ENCODE results near the gene NMB.

The NMB gene

DNA sequence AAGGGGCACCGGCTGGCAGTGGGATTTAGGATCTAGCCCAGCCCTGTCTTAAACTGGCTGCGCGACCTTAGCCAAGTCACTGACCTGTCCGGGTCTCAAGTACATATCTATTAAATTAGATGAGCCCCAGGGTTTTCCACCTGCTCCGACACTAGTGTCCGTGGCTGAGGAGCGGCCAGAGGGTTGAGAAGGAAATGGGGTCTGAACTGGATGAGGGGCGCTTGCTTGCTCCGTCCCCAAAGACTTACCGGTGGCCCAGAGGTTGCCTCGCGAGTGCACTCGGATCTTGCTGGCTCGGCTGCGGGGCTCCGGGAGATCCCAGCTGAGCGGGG is 285 bp downstream of the NMB start:
- TF ChIP-seq, protein P1, sequence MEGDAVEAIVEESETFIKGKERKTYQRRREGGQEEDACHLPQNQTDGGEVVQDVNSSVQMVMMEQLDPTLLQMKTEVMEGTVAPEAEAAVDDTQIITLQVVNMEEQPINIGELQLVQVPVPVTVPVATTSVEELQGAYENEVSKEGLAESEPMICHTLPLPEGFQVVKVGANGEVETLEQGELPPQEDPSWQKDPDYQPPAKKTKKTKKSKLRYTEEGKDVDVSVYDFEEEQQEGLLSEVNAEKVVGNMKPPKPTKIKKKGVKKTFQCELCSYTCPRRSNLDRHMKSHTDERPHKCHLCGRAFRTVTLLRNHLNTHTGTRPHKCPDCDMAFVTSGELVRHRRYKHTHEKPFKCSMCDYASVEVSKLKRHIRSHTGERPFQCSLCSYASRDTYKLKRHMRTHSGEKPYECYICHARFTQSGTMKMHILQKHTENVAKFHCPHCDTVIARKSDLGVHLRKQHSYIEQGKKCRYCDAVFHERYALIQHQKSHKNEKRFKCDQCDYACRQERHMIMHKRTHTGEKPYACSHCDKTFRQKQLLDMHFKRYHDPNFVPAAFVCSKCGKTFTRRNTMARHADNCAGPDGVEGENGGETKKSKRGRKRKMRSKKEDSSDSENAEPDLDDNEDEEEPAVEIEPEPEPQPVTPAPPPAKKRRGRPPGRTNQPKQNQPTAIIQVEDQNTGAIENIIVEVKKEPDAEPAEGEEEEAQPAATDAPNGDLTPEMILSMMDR (IDR thresholded peaks at IDR 0.05; ENCODE audit: low read depth, low read length), result no peak
- no peak for DNase-seq (ENCODE audit: low read depth in 2 of 2)
- peak overlapping the region; percentile 40 to 54 for H3K4me3 ChIP-seq (replicated peaks in 1 of 2; ENCODE audit: low read depth in 2 of 2, low read length in 2 of 2)

DNA sequence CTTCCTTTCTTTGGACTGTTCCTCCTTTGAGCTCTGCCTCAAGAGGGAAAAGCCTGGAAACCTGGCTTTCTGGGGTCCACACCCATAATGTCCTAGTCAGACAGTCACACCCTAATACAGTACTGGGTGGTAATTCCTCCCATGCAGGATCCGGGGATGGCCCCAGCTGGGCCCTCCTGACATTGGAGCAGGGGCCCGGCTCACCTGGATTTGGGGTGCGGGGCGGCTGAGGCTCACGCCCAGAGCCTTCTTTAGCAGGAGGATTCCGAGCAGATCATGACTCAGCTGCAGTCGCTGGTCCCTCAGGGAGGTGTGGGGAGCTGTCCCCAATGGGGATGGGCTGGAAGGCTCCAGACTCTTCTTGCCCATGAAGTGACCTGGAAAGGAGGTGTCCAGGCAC is 1.0 kb downstream of the NMB start:
- H3K4me3 ChIP-seq (replicated peaks in 1 of 2; ENCODE audit: low read depth in 2 of 2, low read length in 2 of 2), result no peak overlapping the region
- DNase-seq (ENCODE audit: low read depth in 2 of 2), result no peak
- TF ChIP-seq, protein P1 (IDR thresholded peaks at IDR 0.05; ENCODE audit: low read depth, low read length), result no peak

DNA sequence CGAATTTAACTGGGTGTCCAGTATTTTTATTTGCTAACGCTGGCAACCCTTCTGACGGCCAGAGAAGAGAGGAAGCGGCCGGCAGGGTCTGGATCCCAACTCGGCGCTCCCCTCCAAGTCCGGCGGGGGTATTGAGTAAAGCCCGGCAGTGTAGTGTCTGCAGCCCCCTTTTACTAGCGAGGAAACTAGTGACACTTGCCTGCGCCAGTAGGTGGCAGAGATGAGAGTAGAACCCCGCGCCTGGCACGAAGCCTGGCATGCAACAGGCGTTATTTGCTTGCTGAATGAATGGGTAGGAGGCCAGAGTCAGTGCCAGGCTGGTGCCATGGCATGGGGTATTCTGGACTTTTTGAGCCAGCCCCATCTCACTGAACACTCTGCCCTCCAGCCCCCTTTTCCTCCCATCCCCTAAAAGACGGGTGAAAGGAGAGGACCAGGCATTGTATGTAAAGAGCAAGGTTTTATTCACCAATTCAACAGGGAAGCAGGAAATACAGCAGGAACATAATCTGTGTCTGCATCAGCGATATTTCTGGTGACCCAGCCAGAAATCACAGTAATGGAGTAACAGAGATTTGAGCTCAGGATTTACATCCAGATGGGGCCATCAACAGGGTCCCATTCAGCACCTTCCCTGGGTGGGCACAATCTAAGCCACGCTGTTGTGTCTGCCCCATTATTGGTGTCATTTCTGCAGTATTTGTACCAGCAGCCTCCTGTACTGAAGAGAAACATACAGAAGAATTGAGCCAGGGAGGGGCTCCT is 3.1 kb downstream of the NMB start:
- TF ChIP-seq, protein P1 (IDR thresholded peaks at IDR 0.05; ENCODE audit: low read depth, low read length), result peak; percentile 76
- H3K4me3 ChIP-seq (replicated peaks in 1 of 2; ENCODE audit: low read depth in 2 of 2, low read length in 2 of 2), result peak overlapping the region; percentile 94 to 96

DNA sequence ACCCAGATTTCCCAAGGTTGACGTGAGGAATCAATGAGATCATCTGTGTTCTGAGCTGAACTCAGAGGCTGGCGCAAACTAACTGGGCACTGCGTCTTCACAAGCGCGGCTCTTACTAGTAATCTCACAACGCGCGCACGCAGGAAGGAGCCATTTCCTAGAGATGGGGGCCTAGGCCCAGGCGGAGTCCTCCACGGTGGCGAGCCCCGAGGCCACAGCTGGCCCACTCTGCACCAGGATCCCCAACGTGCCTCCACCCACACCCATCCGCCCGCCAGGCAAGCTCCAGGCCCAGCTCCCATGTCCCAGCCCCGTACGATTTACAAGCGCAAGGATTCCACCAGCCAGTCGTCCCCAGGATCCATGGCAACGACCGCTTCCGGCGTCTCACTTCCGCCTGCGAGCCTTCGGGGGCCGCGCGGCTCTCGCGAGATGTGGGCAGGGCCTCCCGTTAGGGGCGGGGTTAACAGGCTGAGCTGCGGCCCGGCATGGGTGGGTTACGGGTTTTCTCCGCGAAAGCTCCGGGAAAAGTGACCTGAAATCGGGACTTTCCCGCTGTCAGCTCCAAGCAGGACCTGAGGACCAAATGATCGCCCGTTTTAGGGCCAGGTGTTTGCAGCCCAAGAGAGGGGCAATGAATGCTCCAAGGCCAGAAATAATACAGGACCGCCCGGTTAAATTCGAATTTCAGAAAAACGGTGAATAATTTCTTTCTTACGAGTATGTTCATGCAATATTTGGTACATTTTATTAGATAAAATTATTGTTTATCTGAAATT is 3.9 kb downstream of the NMB start, which contains the start of gene WDR73:
WDR73 (minus strand) TSS at position 374 of the 779 bp plus-strand sequence; CDS start at position 365, 9 bp downstream.
- TF ChIP-seq, protein P1 (IDR thresholded peaks at IDR 0.05; ENCODE audit: low read depth, low read length), result no peak
- DNase-seq (ENCODE audit: low read depth in 2 of 2), result peak; percentile 94 to 96
- peak within 1 kb of the TSS; percentile 94 to 96 for H3K4me3 ChIP-seq (replicated peaks in 1 of 2; ENCODE audit: low read depth in 2 of 2, low read length in 2 of 2)

More for the DNA sequence above, 3.1 kb downstream of the NMB start:
- peak; percentile 82 to 88 for DNase-seq (ENCODE audit: low read depth in 2 of 2)

DNA sequence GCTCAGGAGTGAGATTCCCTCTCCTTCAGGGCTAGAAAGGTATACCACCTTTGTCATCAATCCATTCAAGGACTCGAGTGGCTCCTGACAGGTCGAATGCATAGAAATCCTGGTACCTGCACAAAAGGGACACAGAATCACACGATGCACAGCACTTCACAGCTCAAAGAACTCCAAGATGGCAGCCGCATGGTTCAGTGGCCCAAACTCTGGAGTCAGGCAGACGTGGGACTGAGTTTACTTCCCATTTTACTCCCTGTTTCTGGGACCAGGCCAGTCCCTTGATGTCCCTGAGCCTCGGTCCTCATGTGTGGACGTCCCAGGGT is 4.5 kb downstream of the NMB start:
- DNase-seq (ENCODE audit: low read depth in 2 of 2), result no peak
- TF ChIP-seq, protein P1 (IDR thresholded peaks at IDR 0.05; ENCODE audit: low read depth, low read length), result no peak
- peak overlapping the region; percentile 94 to 96 for H3K4me3 ChIP-seq (replicated peaks in 1 of 2; ENCODE audit: low read depth in 2 of 2, low read length in 2 of 2)

DNA sequence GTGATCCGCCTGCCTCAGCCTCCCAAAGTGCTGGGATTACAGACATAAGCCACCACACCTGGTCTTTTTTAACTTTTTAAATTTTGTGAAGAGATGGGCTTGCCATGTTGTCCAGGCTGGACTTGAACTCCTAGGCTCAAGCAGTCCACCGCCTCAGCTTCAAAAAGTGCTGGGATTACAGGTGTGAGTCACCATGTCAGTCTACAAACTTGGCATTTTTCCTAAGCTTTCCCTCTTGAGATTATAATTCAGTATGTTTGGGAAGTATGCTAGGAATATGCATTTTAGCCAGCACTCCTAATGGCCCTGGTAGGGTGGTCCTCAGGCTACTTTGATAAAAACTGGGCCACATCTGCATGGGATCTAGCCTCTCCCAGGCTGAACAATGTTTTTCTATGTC is 8.3 kb downstream of the NMB start:
- no peak overlapping the region for H3K4me3 ChIP-seq (replicated peaks in 1 of 2; ENCODE audit: low read depth in 2 of 2, low read length in 2 of 2)
- DNase-seq (ENCODE audit: low read depth in 2 of 2), result peak; percentile 43 to 51
- TF ChIP-seq, protein P1 (IDR thresholded peaks at IDR 0.05; ENCODE audit: low read depth, low read length), result no peak

All from cardiac fibroblast (primary cell).